HG03442 (cell line): ENCODE measurements around the gene TAF3.

Experiments
- ATAC-seq: cut with Tn5 transposase; IDR thresholded peaks from one replicate; pipeline ENCODE4 v1.9.1; 2021; ENCODE audit warnings: mild to moderate bottlenecking, moderate library complexity; ENCODE audit not compliant: unreplicated experiment

TAF3 gene

GRCh38 chr10:8043569-8044306 lies 225.4 kb downstream of the TAF3 start:
- ATAC-seq, result no peak

- ATAC-seq, result no peak
Observed at GRCh38 chr10:8044331-8044907, 226.1 kb downstream of the TAF3 start.

GRCh38 chr10:8044908-8045725 lies 226.8 kb downstream of the TAF3 start:
- ATAC-seq, result no peak

- ATAC-seq, result no peak
Observed at GRCh38 chr10:8045726-8046494, 227.6 kb downstream of the TAF3 start.

GRCh38 chr10:8047452-8048280 lies 229.4 kb downstream of the TAF3 start:
- no peak for ATAC-seq

GRCh38 chr10:8048281-8049008 lies 230.1 kb downstream of the TAF3 start:
- ATAC-seq, result no peak

- ATAC-seq, result no peak
Observed at GRCh38 chr10:8049045-8049864, 230.9 kb downstream of the TAF3 start.

- ATAC-seq, result no peak
Observed at GRCh38 chr10:8049865-8050555, 231.7 kb downstream of the TAF3 start.

- ATAC-seq, result no peak
Observed at GRCh38 chr10:8050556-8051108, 232.3 kb downstream of the TAF3 start.

- no peak for ATAC-seq
Observed at GRCh38 chr10:8051109-8051821, 233.0 kb downstream of the TAF3 start.

- no peak for ATAC-seq
Observed at GRCh38 chr10:8051851-8052257, 233.5 kb downstream of the TAF3 start.

GRCh38 chr10:8052341-8052955 lies 234.1 kb downstream of the TAF3 start:
- no peak for ATAC-seq

- no peak for ATAC-seq
Observed at GRCh38 chr10:8052956-8053445, 234.7 kb downstream of the TAF3 start.

- ATAC-seq, result peak; percentile 54
Observed at GRCh38 chr10:8053446-8054243, 235.3 kb downstream of the TAF3 start.

GRCh38 chr10:8054244-8054493 lies 235.9 kb downstream of the TAF3 start:
- ATAC-seq, result peak; percentile 2
